HUES6 (cell line): ENCODE results near the gene JMY.

ENCODE experiments used
- H3K27ac ChIP-seq: 2 replicates; pipeline ENCODE4 v1.7.0; 2013; ENCODE audit warnings: low read depth, mild to moderate bottlenecking, low read length, inconsistent platforms
- H3K27me3 ChIP-seq: 2 replicates; pipeline ENCODE4 v1.6.1; 2013; ENCODE audit warnings: low read length; ENCODE audit not compliant: control insufficient read depth, insufficient read depth
- H3K36me3 ChIP-seq: 2 replicates; pipeline ENCODE4 v1.6.1; 2013; ENCODE audit warnings: low read length; ENCODE audit not compliant: control insufficient read depth, insufficient read depth
- H3K4me1 ChIP-seq: 2 replicates; pipeline ENCODE4 v1.6.1; 2013; ENCODE audit warnings: low read length; ENCODE audit not compliant: control insufficient read depth, insufficient read depth
- H3K4me3 ChIP-seq: 2 replicates; pipeline ENCODE4 v1.5.1; 2013; ENCODE audit warnings: low read depth, low read length
- H3K9ac ChIP-seq: one replicate; pipeline ENCODE4 v1.6.1; 2013; ENCODE audit warnings: mild to moderate bottlenecking, low read length
- H3K9me3 ChIP-seq: 2 replicates; pipeline ENCODE4 v1.6.1; 2013; ENCODE audit warnings: low read depth, low read length; ENCODE audit not compliant: control insufficient read depth, insufficient read depth

Gene JMY

DNA sequence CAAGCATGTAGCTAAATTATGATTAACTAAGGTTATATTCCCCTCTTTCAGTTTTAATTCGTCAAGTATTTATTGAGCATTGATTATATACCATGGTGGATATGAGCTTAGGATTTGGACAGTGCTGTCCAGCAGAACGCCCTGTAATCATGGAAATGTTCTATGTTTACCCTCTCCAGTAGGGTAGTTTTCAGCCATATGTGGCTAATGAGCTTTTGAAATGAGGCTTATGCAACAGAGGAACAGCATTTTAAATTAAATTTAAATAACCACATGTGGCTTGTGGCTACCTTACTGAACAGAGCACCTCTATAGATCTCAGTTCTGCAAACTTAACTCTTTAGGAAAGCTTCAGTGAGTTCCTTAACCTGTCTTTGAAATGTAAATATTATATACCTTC lies 59.1 kb downstream of the JMY start:
- H3K4me1 ChIP-seq = no peaks in the 10 kb centered on the region
- H3K9ac ChIP-seq = no peak overlapping the region
- H3K27me3 ChIP-seq = no peaks in the 10 kb centered on the region
- H3K27ac ChIP-seq = no peak overlapping the region
- peaks cover 21% of the 10 kb centered on the region; the same call in 1 of the 2 replicates for H3K36me3 ChIP-seq
- H3K4me3 ChIP-seq = no peak overlapping the region
- no peaks in the 10 kb centered on the region for H3K9me3 ChIP-seq

GRCh38 chr5:79297661-79298060 lies 61.7 kb downstream of the JMY start:
- H3K4me1 ChIP-seq = no peaks in the 10 kb centered on the region
- no peak overlapping the region for H3K27ac ChIP-seq
- no peak overlapping the region for H3K9ac ChIP-seq
- no peaks in the 10 kb centered on the region for H3K27me3 ChIP-seq
- H3K9me3 ChIP-seq = no peaks in the 10 kb centered on the region
- peaks cover 19% of the 10 kb centered on the region for H3K36me3 ChIP-seq
- no peak overlapping the region for H3K4me3 ChIP-seq

DNA sequence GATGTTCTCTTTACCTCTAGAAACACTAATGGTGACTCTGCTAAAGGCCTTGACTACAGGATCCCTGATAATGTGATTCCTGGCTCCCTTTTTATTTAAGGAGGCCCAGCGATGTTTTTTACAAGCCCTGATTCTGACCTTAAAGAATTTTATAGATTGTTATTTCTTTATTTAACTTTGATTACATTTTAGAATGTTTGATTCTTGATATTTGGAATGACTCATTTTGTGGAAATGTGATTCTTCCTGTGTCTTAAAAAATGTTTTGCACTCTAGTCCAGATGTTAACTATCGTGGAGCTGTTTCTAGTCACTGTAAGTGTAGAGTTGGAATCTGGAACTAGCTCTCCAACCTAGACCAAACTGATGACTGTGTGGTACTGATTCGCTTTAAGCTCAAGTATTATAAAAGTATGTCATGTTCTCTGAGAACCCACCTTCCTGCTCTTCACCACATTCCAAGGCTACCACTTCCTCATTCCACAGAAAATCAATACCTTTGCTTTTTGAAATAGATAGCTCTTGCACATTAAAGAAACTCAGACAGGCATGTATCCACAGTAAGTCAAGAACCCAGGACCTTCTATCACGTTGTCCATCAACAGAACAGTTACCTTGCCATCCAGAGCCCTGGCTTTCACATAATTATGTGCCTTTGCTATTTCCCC lies 65.2 kb downstream of the JMY start:
- H3K4me3 ChIP-seq = no peak overlapping the region
- H3K27me3 ChIP-seq = no peaks in the 10 kb centered on the region
- H3K9me3 ChIP-seq = no peaks in the 10 kb centered on the region
- H3K4me1 ChIP-seq = no peaks in the 10 kb centered on the region
- H3K9ac ChIP-seq = no peak overlapping the region
- H3K36me3 ChIP-seq = peaks cover 24% of the 10 kb centered on the region
- no peak overlapping the region for H3K27ac ChIP-seq

DNA sequence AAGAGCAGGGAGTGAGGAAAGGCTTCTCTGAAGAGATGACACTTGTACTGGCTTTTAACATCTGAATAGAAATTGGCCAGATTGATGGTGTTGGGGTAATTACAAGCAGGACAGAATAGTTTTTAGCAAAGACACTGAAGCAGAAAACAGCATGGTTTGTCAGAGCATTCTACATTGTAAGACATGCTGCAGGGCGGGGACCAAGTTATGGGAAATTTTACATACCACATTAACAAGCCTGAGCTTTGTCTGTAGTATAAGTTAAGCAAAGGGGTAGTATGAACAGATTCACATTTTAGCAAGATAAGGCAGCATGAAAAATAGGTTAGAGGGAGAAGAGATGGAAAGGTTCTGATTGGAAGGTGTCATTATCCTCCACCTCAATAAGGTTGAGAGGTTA lies 66.5 kb downstream of the JMY start:
- Histone ChIP-seq H3K36me3 (peaks cover 37% of the 10 kb centered on the region), H3K9ac (no peak overlapping the region), H3K27me3 (no peaks in the 10 kb centered on the region), H3K27ac (no peak overlapping the region), H3K4me1 (no peaks in the 10 kb centered on the region), H3K4me3 (no peak overlapping the region), H3K9me3 (no peaks in the 10 kb centered on the region)

DNA sequence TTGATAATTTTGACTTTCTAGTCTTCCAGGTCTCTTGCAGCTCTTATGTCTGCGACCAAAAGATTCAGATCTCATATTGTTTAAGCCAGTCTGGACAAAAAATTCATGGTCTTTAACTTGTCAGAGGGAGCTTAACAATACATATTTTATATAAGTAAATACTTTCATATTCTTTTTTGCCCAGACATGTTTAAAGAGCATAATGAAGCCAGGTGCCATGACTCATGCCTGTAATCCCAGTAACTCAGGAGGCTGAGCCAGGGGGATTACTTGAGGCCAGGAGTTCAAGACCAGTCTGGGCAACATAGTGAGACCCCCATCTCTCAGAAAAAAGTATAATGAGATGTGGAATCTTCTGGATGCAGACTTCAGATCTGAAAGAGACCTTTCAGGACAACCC lies 69.8 kb downstream of the JMY start:
- no peak overlapping the region for H3K27ac ChIP-seq
- H3K36me3 ChIP-seq = peaks cover 31% of the 10 kb centered on the region
- H3K4me1 ChIP-seq = no peaks in the 10 kb centered on the region
- H3K4me3 ChIP-seq = no peak overlapping the region
- H3K27me3 ChIP-seq = no peaks in the 10 kb centered on the region
- H3K9me3 ChIP-seq = no peaks in the 10 kb centered on the region
- no peak overlapping the region for H3K9ac ChIP-seq

DNA sequence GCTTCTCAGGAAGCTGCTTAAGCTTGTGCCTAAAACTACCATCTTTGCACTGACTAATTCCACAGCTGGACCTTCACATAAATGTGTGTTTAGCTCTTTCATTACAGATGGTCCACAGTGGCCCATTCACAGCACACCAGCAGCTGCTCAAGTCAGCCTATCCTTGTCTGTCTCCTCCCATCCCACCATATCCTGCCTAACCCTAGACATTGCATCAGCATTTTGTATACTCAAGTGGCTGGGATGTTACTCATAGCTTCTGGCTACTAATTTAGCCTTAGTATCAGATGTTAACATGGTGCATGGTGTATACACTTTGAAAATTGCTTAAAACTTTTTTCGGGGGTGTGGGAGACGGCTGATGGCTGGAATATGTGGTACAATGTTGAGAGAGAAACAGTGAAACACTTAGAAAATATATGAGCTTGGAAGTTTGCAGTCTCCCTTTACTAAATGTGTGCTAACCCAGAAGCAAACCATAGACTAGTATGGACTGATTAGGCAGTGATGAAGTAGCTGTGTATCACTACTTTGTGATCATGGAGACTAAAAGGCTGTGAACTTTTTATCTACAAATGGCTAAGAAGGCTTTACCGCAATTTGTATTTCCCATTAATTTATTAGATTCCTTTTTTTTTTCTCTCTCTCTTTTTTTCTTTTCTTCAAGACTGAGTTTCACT lies 83.1 kb downstream of the JMY start:
- H3K4me1 ChIP-seq = no peaks in the 10 kb centered on the region; the same call in 1 of the 2 replicates
- no peaks in the 10 kb centered on the region for H3K9me3 ChIP-seq
- H3K4me3 ChIP-seq = no peak overlapping the region
- no peak overlapping the region for H3K27ac ChIP-seq
- no peaks in the 10 kb centered on the region for H3K27me3 ChIP-seq
- H3K9ac ChIP-seq = no peak overlapping the region
- H3K36me3 ChIP-seq = peaks cover 35% of the 10 kb centered on the region

GRCh38 chr5:79329453-79329852 lies 93.5 kb downstream of the JMY start:
- Histone ChIP-seq H3K9me3 (no peaks in the 10 kb centered on the region), H3K27me3 (no peaks in the 10 kb centered on the region), H3K4me3 (no peak overlapping the region), H3K27ac (no peak overlapping the region), H3K36me3 (no peaks in the 10 kb centered on the region), H3K9ac (no peak overlapping the region), H3K4me1 (no peaks in the 10 kb centered on the region)

GRCh38 chr5:79330071-79330470 lies 94.1 kb downstream of the JMY start:
- Histone ChIP-seq H3K36me3 (no peaks in the 10 kb centered on the region), H3K27ac (no peak overlapping the region), H3K9me3 (no peaks in the 10 kb centered on the region), H3K4me3 (no peak overlapping the region), H3K4me1 (no peaks in the 10 kb centered on the region), H3K27me3 (no peaks in the 10 kb centered on the region), H3K9ac (no peak overlapping the region)

GRCh38 chr5:79333852-79334557 lies 98.1 kb downstream of the JMY start:
- H3K36me3 ChIP-seq = no peaks in the 10 kb centered on the region
- no peak overlapping the region for H3K27ac ChIP-seq
- no peak overlapping the region for H3K9ac ChIP-seq
- H3K4me1 ChIP-seq = no peaks in the 10 kb centered on the region
- H3K4me3 ChIP-seq = no peak overlapping the region
- no peaks in the 10 kb centered on the region for H3K9me3 ChIP-seq
- no peaks in the 10 kb centered on the region for H3K27me3 ChIP-seq

DNA sequence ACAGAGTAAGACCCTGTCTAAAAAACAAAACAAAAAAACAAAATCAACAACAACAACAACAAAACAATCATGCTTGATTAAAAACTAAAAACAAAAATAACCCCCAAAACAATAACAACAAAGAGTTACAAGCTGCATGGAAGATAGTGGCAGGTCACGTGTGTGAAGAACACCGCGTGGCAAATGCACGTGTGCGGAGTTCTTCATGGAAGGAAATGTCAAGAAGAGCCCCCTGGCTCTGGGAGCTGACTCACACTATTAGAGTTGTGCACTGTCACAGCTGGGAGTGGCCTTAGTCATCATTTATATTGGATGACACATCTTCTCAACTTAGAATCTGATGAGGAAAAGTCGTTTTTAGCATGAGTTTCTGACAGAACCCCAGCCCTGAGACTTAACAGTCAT lies 110.5 kb downstream of the JMY start:
- H3K4me3 ChIP-seq = no peak overlapping the region
- H3K27me3 ChIP-seq = no peaks in the 10 kb centered on the region
- H3K9me3 ChIP-seq = no peaks in the 10 kb centered on the region
- no peak overlapping the region for H3K9ac ChIP-seq
- H3K36me3 ChIP-seq = no peaks in the 10 kb centered on the region
- H3K4me1 ChIP-seq = no peaks in the 10 kb centered on the region
- H3K27ac ChIP-seq = no peak overlapping the region

DNA sequence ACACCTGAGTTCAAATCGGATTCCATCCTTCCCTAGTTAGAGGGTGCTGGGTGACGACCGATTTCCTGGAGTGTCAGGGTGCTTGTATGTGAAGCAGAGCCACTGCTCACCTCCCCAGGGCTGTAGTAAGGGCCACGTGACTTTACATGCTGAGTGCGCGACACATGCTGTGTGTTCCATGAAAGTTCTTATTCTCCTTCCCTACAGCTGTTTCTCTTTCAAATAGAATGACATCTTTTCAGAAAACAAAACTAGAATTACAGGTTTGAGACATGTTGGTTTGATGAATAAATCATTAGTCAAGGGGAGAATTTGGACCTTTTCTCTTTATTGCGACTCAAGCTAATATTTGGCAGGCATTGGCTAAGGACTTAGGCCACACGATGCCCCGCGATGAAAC lies 113.1 kb downstream of the JMY start:
- Histone ChIP-seq H3K27me3 (no peaks in the 10 kb centered on the region), H3K27ac (no peak overlapping the region), H3K4me3 (no peak overlapping the region), H3K36me3 (no peaks in the 10 kb centered on the region), H3K4me1 (no peaks in the 10 kb centered on the region), H3K9me3 (peaks cover 8% of the 10 kb centered on the region), H3K9ac (no peak overlapping the region)
